Smooth muscle cell (in vitro differentiated cells): ENCODE data around the gene HEPACAM2. TPM values are rescaled to one million over a fixed set of nuclear protein-coding genes. Genes with fewer than 3 reads are reported as not detected.

Experiments
- DNase-seq: peaks from one replicate; lab custom pipeline; 2025; ENCODE audit not compliant: unreplicated experiment; lab: John Stamatoyannopoulos, UW
- H2AFZ ChIP-seq: fragments of 200-600 bp; sonication (generic); 2 replicates; pipeline ENCODE4 v1.6.0; 2016; ENCODE audit warnings: antibody characterized with exemption, low read depth, mild to moderate bottlenecking
- H3F3A ChIP-seq: fragments of 200-600 bp; sonication (generic); 2 replicates; pipeline ENCODE4 v1.6.0; 2017; ENCODE audit warnings: antibody characterized with exemption, low read depth
- H3K27ac ChIP-seq: fragments of 200-600 bp; sonication (generic); 2 replicates; pipeline ENCODE4 v1.5.1; 2016; ENCODE audit warnings: low read depth, mild to moderate bottlenecking
- H3K27me3 ChIP-seq: fragments of 200-600 bp; sonication (generic); 2 replicates; pipeline ENCODE4 v1.6.1; 2016; ENCODE audit warnings: low read depth, mild to moderate bottlenecking
- H3K36me3 ChIP-seq: fragments of 200-600 bp; sonication (generic); 2 replicates; pipeline ENCODE4 v1.5.1; 2016; ENCODE audit warnings: low read depth
- H3K4me1 ChIP-seq: fragments of 200-600 bp; sonication (generic); 2 replicates; pipeline ENCODE4 v1.5.1; 2016; ENCODE audit warnings: low read depth
- H3K4me2 ChIP-seq: fragments of 200-600 bp; sonication (generic); 2 replicates; pipeline ENCODE4 v1.6.0; 2016; ENCODE audit warnings: mild to moderate bottlenecking
- H3K4me3 ChIP-seq: fragments of 200-600 bp; sonication (generic); 2 replicates; pipeline ENCODE4 v1.5.1; 2016; ENCODE audit warnings: mild to moderate bottlenecking
- H3K79me2 ChIP-seq: fragments of 200-600 bp; sonication (generic); 2 replicates; pipeline ENCODE4 v1.6.0; 2016; ENCODE audit warnings: low read depth, mild to moderate bottlenecking
- H3K9ac ChIP-seq: fragments of 200-600 bp; sonication (generic); 2 replicates; pipeline ENCODE4 v1.6.0; 2016; ENCODE audit warnings: low read depth
- H3K9me3 ChIP-seq: fragments of 200-600 bp; sonication (generic); replicated peaks from 2 replicates; pipeline ENCODE4 v1.5.1; 2016; ENCODE audit warnings: low read depth
- H4K20me1 ChIP-seq: fragments of 200-600 bp; sonication (generic); 2 replicates; pipeline ENCODE4 v1.6.0; 2016; ENCODE audit warnings: low read depth
- CTCF ChIP-seq: fragments of 200-600 bp; sonication (generic); IDR thresholded peaks from 2 replicates; pipeline ENCODE4 v1.5.1; 2017; ENCODE audit warnings: borderline replicate concordance, mild to moderate bottlenecking, antibody characterized with exemption; ENCODE audit not compliant: insufficient read depth, poor library complexity, severe bottlenecking
- WGBS: methylation state at CpG from one replicate; pipeline ENCODE4 v1.1.7; 2016; ENCODE audit warnings: low lambda C conversion rate; 5-methylcytosine and 5-hydroxymethylcytosine counted together
- polyA plus RNA-seq: library from polyadenylated mRNA; unstranded; fragments of >200 nt; fragmentation: Nextera tagmentation; extraction: Ambion mirVana; gene quantifications from 2 replicates; pipeline ENCODE4 v1.2.1, GENCODE V29; 2016
- total RNA-seq: library from RNA; depleted of rRNA; stranded (reverse); fragments of >200 nt; gene quantifications from 2 replicates; pipeline ENCODE4 v1.2.3, GENCODE V29; 2014

Gene HEPACAM2
- total and polyA plus RNA-seq, 2 experiments from 2014 or later, result not detected

- Histone ChIP-seq H3K79me2 (no peaks in the 10 kb centered on the region), H2AFZ (no peak overlapping the region), H3K9ac (no peak overlapping the region), H3K4me3 (no peak overlapping the region), H3K27ac (no peak overlapping the region), H3K36me3 (no peaks in the 10 kb centered on the region), H3F3A (no peaks in the 10 kb centered on the region), H3K4me2 (no peak overlapping the region), H3K27me3 (peaks cover 56% of the 10 kb centered on the region), H3K4me1 (no peaks in the 10 kb centered on the region), H3K9me3 (no peaks in the 10 kb centered on the region), H4K20me1 (no peaks in the 10 kb centered on the region)
- no peak for DNase-seq
- TF ChIP-seq CTCF, result no peak
- WGBS, result 55% methylated on average over 1 of the region's 1 CpG
These were observed 6.4 kb downstream of the HEPACAM2 start for GRCh38 chr7:93219868-93220267.

- no peak for DNase-seq
- Histone ChIP-seq H3K9me3 (no peaks in the 10 kb centered on the region), H2AFZ (no peak overlapping the region), H3K9ac (no peak overlapping the region), H3K36me3 (no peaks in the 10 kb centered on the region), H3K79me2 (no peaks in the 10 kb centered on the region), H3K4me1 (no peaks in the 10 kb centered on the region), H3F3A (no peaks in the 10 kb centered on the region), H4K20me1 (no peaks in the 10 kb centered on the region), H3K27me3 (peaks cover 58% of the 10 kb centered on the region), H3K4me3 (no peak overlapping the region), H3K4me2 (no peak overlapping the region), H3K27ac (no peak overlapping the region)
- TF ChIP-seq CTCF, result no peak
- WGBS, result 78% methylated on average over 10 of the region's 10 CpGs
These were observed 7.1 kb downstream of the HEPACAM2 start for GRCh38 chr7:93218997-93219827.

- H3F3A ChIP-seq, result no peaks in the 10 kb centered on the region
- H3K9ac ChIP-seq, result no peak overlapping the region
- no peak overlapping the region for H3K27ac ChIP-seq
- H3K4me2 ChIP-seq, result no peak overlapping the region
- no peak overlapping the region for H3K4me3 ChIP-seq
- H3K9me3 ChIP-seq, result no peaks in the 10 kb centered on the region
- no peaks in the 10 kb centered on the region for H4K20me1 ChIP-seq
- no peaks in the 10 kb centered on the region for H3K36me3 ChIP-seq
- peaks cover 82% of the 10 kb centered on the region for H3K27me3 ChIP-seq
- H3K79me2 ChIP-seq, result no peaks in the 10 kb centered on the region
- no peak overlapping the region for H2AFZ ChIP-seq
- 48% methylated on average over 1 of the region's 1 CpG for WGBS
- no peak for DNase-seq
- TF ChIP-seq CTCF, result no peak
- H3K4me1 ChIP-seq, result no peaks in the 10 kb centered on the region
These were observed 13.4 kb downstream of the HEPACAM2 start for GRCh38 chr7:93212881-93213280.

GRCh38 chr7:93211228-93211818, 14.9 kb downstream of the HEPACAM2 start:
- H3K27me3 ChIP-seq, result peaks cover 77% of the 10 kb centered on the region
- H2AFZ ChIP-seq, result no peak overlapping the region

More at GRCh38 chr7:93211228-93211818, 14.9 kb downstream of the HEPACAM2 start:
- Histone ChIP-seq H3K79me2 (no peaks in the 10 kb centered on the region), H3K36me3 (no peaks in the 10 kb centered on the region), H3K27ac (no peak overlapping the region), H4K20me1 (no peaks in the 10 kb centered on the region), H3K4me2 (no peak overlapping the region), H3K9me3 (no peaks in the 10 kb centered on the region), H3K9ac (no peak overlapping the region), H3F3A (no peaks in the 10 kb centered on the region), H3K4me3 (no peak overlapping the region), H3K4me1 (no peaks in the 10 kb centered on the region)
- TF ChIP-seq CTCF, result no peak
- WGBS, result 75% methylated on average over 5 of the region's 5 CpGs
- no peak for DNase-seq
